ENCODE measurements around the gene NAA20. TPM values are rescaled to one million over a fixed set of nuclear protein-coding genes. Genes with fewer than 3 reads are reported as not detected.
A peak's percentile ranks its signal among the peaks of the same experiment; 100 is the strongest.

The NAA20 gene
- total and polyA plus RNA-seq, 2 of the 4 experiments (the other 2 are of a cell fraction) = 35.7 to 58.8 TPM

- peaks cover 9 to 22% of the 10 kb centered on the region in 2 experiments for H3K79me1 ChIP-seq (ENCODE audit: low read depth in 1 of 2, low read length in 2 of 2)
- peak within 1 kb of the TSS; percentile 85 for H3K4ac ChIP-seq (ENCODE audit: low read depth, low read length)
- peaks cover 2% of the 10 kb centered on the region; the same call in 1 of the 2 replicates for H3K27me3 ChIP-seq (ENCODE audit: control insufficient read depth, insufficient read depth, low read length)
- dilution Hi-C loops (cut with HindIII; ENCODE audit: low sequenced_read_pairs, unreplicated experiment) = no loop called here
- peak within 1 kb of the TSS; percentile 89 for H2AK9ac ChIP-seq (replicated peaks; ENCODE audit: low read depth, low read length, poor library complexity)
- DNase-seq = peak; percentile 95
- H3K36me3 ChIP-seq (ENCODE audit: control insufficient read depth, insufficient read depth, low read length) = peaks cover 11% of the 10 kb centered on the region
- H2BK5ac ChIP-seq (ENCODE audit: low read depth, low read length, poor library complexity, severe bottlenecking) = peak within 1 kb of the TSS; percentile 77
- WGBS, 2 experiments (ENCODE audit: extremely low coverage in 2 of 2, insufficient read length in 1 of 2) = 0% methylated on average over 16 of the region's 67 CpGs; no CpG with 5 or more reads in 1 of the 2 experiments
- peak within 1 kb of the TSS; percentile 19 to 95; a peak in 3 of 4 replicates for H4K8ac ChIP-seq (ENCODE audit: low read depth in 2 of 2, low read length in 2 of 2)
- H3K9me3 ChIP-seq (ENCODE audit: control insufficient read depth, insufficient read depth, low read length) = no peaks in the 10 kb centered on the region
- H2BK120ac ChIP-seq (ENCODE audit: low read depth, low read length) = no peak within 1 kb of the TSS
- no peak within 1 kb of the TSS for H2BK15ac ChIP-seq (ENCODE audit: low read depth, low read length)
- H3K56ac ChIP-seq (ENCODE audit: extremely low read depth, insufficient read depth, low read length) = peak within 1 kb of the TSS; percentile 57
- H3K23ac ChIP-seq (ENCODE audit: low read depth, low read length) = peak within 1 kb of the TSS; percentile 55; the same call in 1 of the 2 replicates
- intact Hi-C loops (cut with micrococcal nuclease) = loop anchor here (1.0 kb wide), 1 partner anchor 364 kb away; no protein-coding TSS in a partner anchor
- H3K9me1 ChIP-seq (ENCODE audit: insufficient read depth, low read length) = no peaks in the 10 kb centered on the region
- TF ChIP-seq FOS (IDR thresholded peaks at IDR 0.05; ENCODE audit: low read depth, low read length) = no peak
- TF ChIP-seq MAZ (IDR thresholded peaks at IDR 0.05; ENCODE audit: borderline replicate concordance, low read depth, low read length) = peak; percentile 81; the same call in 1 of the 2 replicates
- peak; percentile 100 for TF ChIP-seq MXI1 (IDR thresholded peaks at IDR 0.05; ENCODE audit: borderline replicate concordance, low read depth, low read length)
- peak; percentile 18; the same call in 1 of the 2 replicates for TF ChIP-seq RAD21 (IDR thresholded peaks at IDR 0.05; ENCODE audit: low read length)
- TF ChIP-seq CTCF (conservative IDR thresholded peaks at IDR 0.05; ENCODE audit: low read depth, low read length) = no peak
- H2AK5ac ChIP-seq (ENCODE audit: low read depth, low read length) = peak within 1 kb of the TSS; percentile 29; the same call in 1 of the 2 replicates
- H4K5ac ChIP-seq (ENCODE audit: low read depth, low read length) = peak within 1 kb of the TSS; percentile 72
- peak; percentile 97 for ATAC-seq (ENCODE audit: low read depth)
- no TSS peak for BruUV-seq (replicated peaks)
- H3K4me3 ChIP-seq (ENCODE audit: insufficient read depth, low read depth, low read length) = peak within 1 kb of the TSS; percentile 67
- peak within 1 kb of the TSS; percentile 84 for H3K9ac ChIP-seq (ENCODE audit: low read depth, low read length)
- in situ Hi-C loops (cut with MboI; ENCODE audit: low sequenced_read_pairs) = no loop called here
- peak within 1 kb of the TSS; percentile 97 for H3K4me2 ChIP-seq (ENCODE audit: low read depth, low read length)
- H4K20me1 ChIP-seq (ENCODE audit: insufficient read depth, low read length) = no peaks in the 10 kb centered on the region
- peak within 1 kb of the TSS; percentile 100 for H2AFZ ChIP-seq (replicated peaks; ENCODE audit: low read length, poor library complexity)
- no peaks in the 10 kb centered on the region for H3K4me1 ChIP-seq (ENCODE audit: control insufficient read depth, insufficient read depth, low read length)
- CTCF ChIA-PET = interaction anchor here (1.0 to 1.5 kb wide), 2 partner anchors 20 to 31 kb away, joined by 3 to 4 read pairs; no protein-coding TSS in a partner anchor
- H3K27ac ChIP-seq (ENCODE audit: insufficient read depth, low read length) = peak within 1 kb of the TSS; percentile 75
- H3K18ac ChIP-seq (ENCODE audit: low read depth, low read length) = 0 out of 2 replicates have a peak within 1 kb of the TSS, but pooled peaks have one; percentile 29
- POLR2A ChIA-PET (ENCODE audit: unreplicated experiment) = no interaction called here
- peak within 1 kb of the TSS; percentile 35; the same call in 1 of the 2 replicates for H4K91ac ChIP-seq (ENCODE audit: insufficient read depth, low read depth, low read length)
- H2BK20ac ChIP-seq (ENCODE audit: low read depth, low read length) = no peak within 1 kb of the TSS
- H3K14ac ChIP-seq (replicated peaks; ENCODE audit: low read depth, low read length) = peak within 1 kb of the TSS; percentile 87
These were observed 35.2 kb downstream of the NAA20 start, which contains the start of the genes CFAP61 and CRNKL1 for GRCh38 chr20:20052074-20052970. Gene CFAP61, plus strand, starts transcription at chr20:20052532. Its CDS starts 4,122 bp downstream, at chr20:20056654. Gene CRNKL1, minus strand, starts transcription at chr20:20052466. Its CDS starts 124 bp downstream, at chr20:20052342.
